Gastrocnemius medialis (tissue), 4 donors: ENCODE measurements around the gene GBX1. TPM values are rescaled to one million over a fixed set of nuclear protein-coding genes. Genes with fewer than 3 reads are reported as not detected.

ENCODE experiments used
- ATAC-seq, 2 donors: fragments of 150-250 bp; one replicate each; pipeline ENCODE4 v1.9.1; 2016
- DNase-seq, 2 donors: peaks; one replicate each; pipeline ENCODE4 v3.0.0-alpha.2; 2019
- H3K27ac ChIP-seq, 4 donors: fragments of 200-600 bp; sonication (generic); 1 replicate in 1 of 4; 2 replicates in 3 of 4; pipeline ENCODE4 v1.5.1; 2016 to 2018; ENCODE audit warnings: mild to moderate bottlenecking in 2 of 4, moderate library complexity in 1 of 4
- H3K27me3 ChIP-seq, 3 donors: fragments of 200-600 bp; sonication (generic) in 2 of 3; 1 replicate in 1 of 3; 2 replicates in 2 of 3; pipeline versions ENCODE4 v1.5.1 to v1.6.0; 2016 to 2019; ENCODE audit warnings: mild to moderate bottlenecking in 1 of 3, moderate library complexity in 1 of 3
- H3K36me3 ChIP-seq, 2 donors: fragments of 200-600 bp; sonication (generic) in 1 of 2; one replicate each; pipeline ENCODE4 v1.5.1; 2017 to 2018
- H3K4me1 ChIP-seq, 2 donors: fragments of 200-600 bp; sonication (generic) in 1 of 2; one replicate each; pipeline ENCODE4 v1.5.1; 2016 to 2017; ENCODE audit warnings: mild to moderate bottlenecking in 2 of 2
- H3K4me3 ChIP-seq, 4 donors: fragments of 200-600 bp; sonication (generic) in 3 of 4; 1 replicate in 1 of 4; 2 replicates in 3 of 4; pipeline ENCODE4 v1.5.1; 2016 to 2019; ENCODE audit warnings: mild to moderate bottlenecking in 2 of 4
- H3K9me3 ChIP-seq, 3 donors: fragments of 200-600 bp; sonication (generic) in 2 of 3; 1 replicate in 1 of 3; 2 replicates in 2 of 3; pipeline ENCODE4 v1.5.1; 2016 to 2019
- CTCF ChIP-seq, 5 experiments: fragments of 450-650 bp in 3 of 5; fragments of 200-600 bp in 2 of 5; sonication (generic) in 2 of 5; IDR thresholded peaks in 4 of 5; conservative IDR thresholded peaks in 1 of 5; 1 replicate in 4 of 5; 2 replicates in 1 of 5; pipeline ENCODE4 v1.5.1; 2016 to 2019; ENCODE audit warnings: antibody characterized with exemption in 5 of 5, mild to moderate bottlenecking in 3 of 5, moderate library complexity in 3 of 5
- POLR2A ChIP-seq, 2 donors: fragments of 450-650 bp; IDR thresholded peaks; one replicate each; pipeline ENCODE4 v1.6.1; 2017; ENCODE audit warnings: antibody characterized with exemption in 2 of 2, mild to moderate bottlenecking in 2 of 2, moderate library complexity in 2 of 2
- in situ Hi-C, 4 donors: fragments of 200-750 bp; cut with MboI; loops; one replicate each; pipeline versions ENCODE4 v1.15.0 to v1.8.0; 2017; ENCODE audit warnings: low sequenced_read_pairs in 4 of 4
- intact Hi-C: fragments of 100-400 bp; cut with DNase I; formaldehyde crosslinking; loops from one replicate; pipeline ENCODE4 v1.15.1; 2023; ENCODE audit warnings: low total_unique reads
- total RNA-seq, 4 donors: library from RNA; depleted of rRNA; stranded (reverse); fragments of >200 nt; gene quantifications; one replicate each; pipeline versions ENCODE4 v1.1.0 to v1.2.3, GENCODE V29; 2016

GBX1 gene
- total RNA-seq, 4 donors from 2014 or later: 0.58 TPM; not detected in 3

GRCh38 chr7:151178236-151178635, 10.7 kb upstream of the GBX1 start:
- Histone ChIP-seq H3K4me1 (peaks cover 19 to 25% of the 10 kb centered on the region in 2 donors), H3K4me3 (no peak overlapping the region), H3K9me3 (no peaks in the 10 kb centered on the region), H3K36me3 (peaks cover 0 to 10% of the 10 kb centered on the region in 2 donors), H3K27me3 (no peaks in the 10 kb centered on the region), H3K27ac (peak overlapping the region in 1 of 4 donors; percentile 34)
- DNase-seq (peak in 1 of 2 donors; percentile 6), ATAC-seq (no peak)
- in situ Hi-C loops: loop anchor here in 2 of 4 donors (10.0 kb wide), 1 partner anchor 53 kb away; no protein-coding TSS in a partner anchor
- TF ChIP-seq CTCF (IDR thresholded peaks at IDR 0.05 in 4 of 5, conservative IDR thresholded peaks at IDR 0.05 in 1 of 5) (no peak), POLR2A (IDR thresholded peaks at IDR 0.05) (no peak)
- intact Hi-C loops: no loop called here

- in situ Hi-C loops: loop anchor here in 2 of 4 donors (10.0 kb wide), 1 partner anchor 53 kb away; no protein-coding TSS in a partner anchor
- H3K36me3 ChIP-seq: peaks cover 0 to 10% of the 10 kb centered on the region in 2 donors
- DNase-seq: peak in 1 of 2 donors; percentile 5
- intact Hi-C loops: no loop called here
- no peak for TF ChIP-seq CTCF (IDR thresholded peaks at IDR 0.05 in 4 of 5, conservative IDR thresholded peaks at IDR 0.05 in 1 of 5)
- TF ChIP-seq POLR2A (IDR thresholded peaks at IDR 0.05): no peak
- peak overlapping the region in 1 of 4 donors; percentile 34 for H3K27ac ChIP-seq
- H3K4me1 ChIP-seq: peaks cover 18 to 19% of the 10 kb centered on the region in 2 donors
- H3K9me3 ChIP-seq: no peaks in the 10 kb centered on the region
- ATAC-seq: no peak
- H3K27me3 ChIP-seq: no peaks in the 10 kb centered on the region
- no peak overlapping the region for H3K4me3 ChIP-seq
Measured at GRCh38 chr7:151177310-151177709, 9.8 kb upstream of the GBX1 start.

- intact Hi-C loops (no loop called here), in situ Hi-C loops (loop anchor here in 2 of 4 donors (10.0 kb wide), 1 partner anchor 52 kb away; no protein-coding TSS in a partner anchor)
- DNase-seq (peak in 1 of 2 donors; percentile 7), ATAC-seq (no peak)
- Histone ChIP-seq H3K36me3 (peaks cover 0 to 10% of the 10 kb centered on the region in 2 donors), H3K27me3 (no peaks in the 10 kb centered on the region), H3K4me3 (no peak overlapping the region), H3K27ac (peak overlapping the region in 1 of 4 donors; percentile 4), H3K9me3 (no peaks in the 10 kb centered on the region), H3K4me1 (peaks cover 11 to 19% of the 10 kb centered on the region in 2 donors)
- TF ChIP-seq CTCF (IDR thresholded peaks at IDR 0.05 in 4 of 5, conservative IDR thresholded peaks at IDR 0.05 in 1 of 5) (no peak), POLR2A (IDR thresholded peaks at IDR 0.05) (no peak)
Measured at GRCh38 chr7:151176401-151176800, 8.9 kb upstream of the GBX1 start.

DNA sequence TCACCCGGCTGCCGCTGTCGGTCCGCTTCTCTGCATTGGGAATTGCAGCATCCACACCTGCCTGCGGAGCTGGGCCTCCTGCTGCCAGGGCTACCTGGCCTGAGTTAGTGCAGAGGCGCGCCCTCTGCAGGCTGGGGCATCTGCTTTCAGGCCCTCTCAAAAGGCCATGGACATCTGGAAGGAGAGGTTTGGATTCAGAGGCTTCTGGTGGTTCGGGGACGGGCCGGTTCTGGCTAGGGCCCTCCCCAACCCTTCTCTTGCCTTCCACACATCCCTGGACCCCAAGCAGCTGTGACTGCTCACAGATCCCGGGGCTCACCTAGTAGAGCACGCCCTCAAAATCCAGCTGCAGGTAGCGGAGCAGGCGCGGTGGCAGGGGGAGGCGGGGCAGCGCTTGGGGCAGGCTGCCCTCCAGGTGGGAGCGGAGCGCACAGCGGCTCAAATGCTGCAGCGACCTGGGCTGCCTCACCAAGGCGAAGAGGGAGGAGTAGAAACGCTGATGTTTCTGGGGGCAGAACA, 8.4 kb upstream of the GBX1 start:
- TF ChIP-seq POLR2A (IDR thresholded peaks at IDR 0.05): no peak
- no peak for TF ChIP-seq CTCF (IDR thresholded peaks at IDR 0.05 in 4 of 5, conservative IDR thresholded peaks at IDR 0.05 in 1 of 5)
- intact Hi-C loops (no loop called here), in situ Hi-C loops (loop anchor here in 2 of 4 donors (10.0 kb wide), 1 partner anchor 51 kb away; no protein-coding TSS in a partner anchor)
- peak overlapping the region in 1 of 4 donors; percentile 39 for H3K27ac ChIP-seq
- no peak for ATAC-seq
- H3K4me3 ChIP-seq: no peak overlapping the region
- H3K4me1 ChIP-seq: peaks cover 8 to 14% of the 10 kb centered on the region in 2 donors
- H3K36me3 ChIP-seq: peaks cover 0 to 6% of the 10 kb centered on the region in 2 donors
- H3K9me3 ChIP-seq: no peaks in the 10 kb centered on the region
- DNase-seq: peak in 1 of 2 donors; percentile 6
- no peaks in the 10 kb centered on the region for H3K27me3 ChIP-seq
